Skin epidermis (tissue), 12 donors: ENCODE measurements around the gene ASB7.

Source experiments
- H3K27ac ChIP-seq, 21 experiments: fragments of 200-600 bp; sonication (generic) in 11 of 21; one replicate each; pipeline ENCODE4 v1.5.0; 2020; ENCODE audit warnings: mild to moderate bottlenecking in 3 of 21, inconsistent platforms in 2 of 21, moderate library complexity in 2 of 21
- H3K4me3 ChIP-seq, 7 experiments: fragments of 200-600 bp; sonication (generic) in 2 of 7; one replicate each; pipeline ENCODE4 v1.5.0; 2020; ENCODE audit warnings: inconsistent platforms in 2 of 7, mild to moderate bottlenecking in 2 of 7, moderate library complexity in 1 of 7

The ASB7 gene

GRCh38 chr15:100595964-100596363, 6.4 kb upstream of the ASB7 start:
- Histone ChIP-seq H3K27ac (peak overlapping the region in 20 of 21 experiments; percentile 54 to 89 (median 75)), H3K4me3 (peak overlapping the region in 1 of 7 experiments; percentile 9)

GRCh38 chr15:100596792-100597191, 5.6 kb upstream of the ASB7 start:
- peak overlapping the region; percentile 9 to 89 (median 75) for H3K27ac ChIP-seq

GRCh38 chr15:100597862-100598261, 4.5 kb upstream of the ASB7 start:
- no peak overlapping the region for H3K4me3 ChIP-seq
- H3K27ac ChIP-seq: peak overlapping the region in 15 of 21 experiments; percentile 48 to 89 (median 74)

More at GRCh38 chr15:100596792-100597191, 5.6 kb upstream of the ASB7 start:
- H3K4me3 ChIP-seq: peak overlapping the region in 3 of 7 experiments; percentile 9 to 14 (median 10)

DNA sequence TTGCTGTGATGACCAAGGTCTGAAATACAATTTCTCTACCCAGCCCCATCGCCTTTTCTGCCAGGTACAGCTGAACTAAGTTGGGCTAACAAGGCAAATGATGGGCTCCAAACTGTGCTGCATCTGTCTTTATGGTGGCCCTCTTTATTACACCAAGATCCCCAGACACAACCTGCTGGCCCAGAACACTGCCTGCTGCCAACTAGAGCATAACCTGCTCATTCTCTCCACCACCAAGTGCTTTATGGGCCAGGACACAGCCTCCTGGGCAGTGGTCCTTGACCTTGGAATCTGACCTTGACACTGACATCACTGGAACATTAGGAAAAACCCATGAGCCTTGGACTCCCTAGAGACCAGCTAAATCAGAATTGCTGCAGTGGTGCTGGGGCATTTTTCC, 3.7 kb upstream of the ASB7 start:
- Histone ChIP-seq H3K27ac (peak overlapping the region in 7 of 21 experiments; percentile 18 to 89 (median 60)), H3K4me3 (no peak overlapping the region)

DNA sequence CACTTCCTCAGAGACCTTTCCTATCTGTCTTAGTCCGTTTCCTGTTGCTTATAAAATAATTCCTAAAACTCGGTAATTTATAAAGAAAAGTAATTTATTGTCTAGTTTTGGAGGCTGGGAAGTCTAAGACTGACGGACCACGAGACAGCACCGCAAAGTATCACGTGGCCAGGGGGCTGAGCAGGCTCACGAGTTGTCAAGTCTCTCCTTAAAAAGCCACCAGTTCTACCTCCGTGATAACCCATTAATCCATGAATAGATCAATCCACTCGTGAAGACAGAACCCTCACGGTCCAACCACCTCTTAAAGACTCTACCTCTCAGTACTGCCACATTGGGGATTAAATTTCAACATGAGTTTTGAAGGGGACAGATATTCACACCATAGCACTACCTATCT, 1.2 kb upstream of the ASB7 start:
- H3K4me3 ChIP-seq: peak overlapping the region; percentile 64 to 92 (median 78)
- peak overlapping the region in 19 of 21 experiments; percentile 77 to 95 (median 91) for H3K27ac ChIP-seq

GRCh38 chr15:100601617-100602063, 749 bp upstream of the ASB7 start:
- Histone ChIP-seq H3K4me3 (peak overlapping the region; percentile 64 to 92 (median 78)), H3K27ac (peak overlapping the region; percentile 2 to 95 (median 90))

GRCh38 chr15:100602823-100603393, 519 bp downstream of the ASB7 start:
- H3K27ac ChIP-seq: peak overlapping the region in 20 of 21 experiments; percentile 66 to 95 (median 87)
- H3K4me3 ChIP-seq: peak overlapping the region; percentile 69 to 95 (median 87)

DNA sequence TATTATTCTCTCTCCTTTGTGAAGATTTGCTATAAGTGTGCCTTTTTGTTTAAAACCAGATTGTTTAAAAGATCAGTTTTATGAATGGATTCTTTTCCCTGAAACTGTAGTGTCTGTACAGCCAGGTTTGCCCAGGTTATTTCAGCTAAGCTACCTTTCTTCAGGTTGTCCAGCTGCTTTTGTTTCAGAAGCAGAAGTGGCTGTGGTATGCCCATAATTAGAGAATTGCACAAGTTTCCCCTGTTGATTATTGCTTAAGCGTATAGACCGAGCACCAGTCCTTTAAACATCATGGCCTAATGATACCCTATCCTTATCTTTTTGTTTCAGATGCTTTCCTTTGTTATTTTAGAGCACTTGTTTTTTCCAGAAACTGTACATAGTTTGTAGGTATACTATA, 10.2 kb downstream of the ASB7 start:
- Histone ChIP-seq H3K27ac (no peak overlapping the region), H3K4me3 (no peak overlapping the region)

DNA sequence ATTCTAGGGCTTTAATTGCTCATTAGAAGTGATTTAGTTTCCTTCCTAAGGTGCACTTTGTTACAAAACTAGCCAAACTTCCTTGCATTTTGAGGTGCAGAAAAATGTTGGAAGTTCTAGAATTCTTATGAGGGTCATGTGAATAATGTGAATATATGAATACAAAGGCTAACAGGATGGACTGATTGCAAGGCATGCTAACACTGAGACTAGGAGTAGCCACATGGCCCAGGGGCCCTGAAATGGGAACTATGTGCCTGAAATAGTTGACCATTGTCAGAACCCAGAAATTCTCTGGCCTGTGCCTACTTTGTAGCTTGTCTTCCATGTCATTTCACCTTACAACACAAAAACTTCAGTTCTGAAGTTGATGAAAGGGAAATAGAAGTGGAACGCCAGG, 10.8 kb downstream of the ASB7 start:
- Histone ChIP-seq H3K4me3 (no peak overlapping the region), H3K27ac (no peak overlapping the region)

GRCh38 chr15:100614336-100614735, 11.9 kb downstream of the ASB7 start:
- Histone ChIP-seq H3K27ac (no peak overlapping the region), H3K4me3 (no peak overlapping the region)

- Histone ChIP-seq H3K27ac (no peak overlapping the region), H3K4me3 (no peak overlapping the region)
Measured at GRCh38 chr15:100614918-100615317, 12.5 kb downstream of the ASB7 start.

DNA sequence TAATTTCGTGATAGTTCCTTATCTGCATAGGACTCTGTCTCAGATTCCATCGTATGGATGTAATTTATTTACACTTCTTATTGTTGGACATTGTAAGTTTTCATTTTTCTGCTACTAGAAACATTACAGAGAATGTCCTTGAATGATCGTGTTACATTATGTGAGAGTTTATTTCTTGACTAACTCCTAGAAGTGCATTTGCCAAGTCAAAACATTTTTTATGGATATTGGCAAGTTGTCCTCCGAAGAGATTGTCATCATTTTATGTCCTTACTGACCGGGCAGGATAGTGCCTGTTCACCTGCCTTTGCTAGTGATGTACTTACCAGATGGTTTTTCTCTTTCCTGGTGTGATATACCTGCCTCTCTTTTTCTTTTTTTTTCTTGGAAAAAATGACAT, 13.4 kb downstream of the ASB7 start:
- no peak overlapping the region for H3K4me3 ChIP-seq
- no peak overlapping the region for H3K27ac ChIP-seq

- H3K27ac ChIP-seq: no peak overlapping the region
- H3K4me3 ChIP-seq: no peak overlapping the region
Measured at GRCh38 chr15:100616700-100617099, 14.3 kb downstream of the ASB7 start.

GRCh38 chr15:100623301-100623700, 20.9 kb downstream of the ASB7 start:
- Histone ChIP-seq H3K4me3 (no peak overlapping the region), H3K27ac (no peak overlapping the region)

DNA sequence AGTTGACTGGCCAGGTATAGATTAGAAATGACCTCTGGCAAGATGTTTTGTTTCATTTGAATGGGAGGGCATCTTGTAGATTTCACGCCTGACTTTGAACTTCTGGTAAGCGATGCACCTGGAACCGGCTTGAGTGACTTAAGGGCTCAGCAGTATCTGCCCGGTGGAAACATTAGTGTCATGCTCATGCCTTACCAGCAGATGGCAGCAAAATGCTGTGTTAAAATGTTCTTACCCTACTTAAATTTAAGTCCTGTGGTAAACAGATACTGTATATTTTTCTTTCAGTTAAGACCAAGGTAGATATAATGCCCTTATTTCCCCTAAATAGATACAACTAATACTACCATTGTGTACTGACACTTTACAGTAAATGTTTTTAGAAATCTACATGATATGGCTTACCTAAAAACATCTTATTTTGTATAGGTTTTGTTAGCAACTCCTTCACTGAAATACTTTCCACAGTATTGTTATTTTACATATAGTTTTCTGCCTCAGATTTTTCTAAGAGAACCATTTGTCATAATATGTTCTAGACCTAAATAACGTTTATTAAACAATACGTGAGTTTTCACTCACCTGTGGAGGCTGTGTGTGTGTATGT, 25.5 kb downstream of the ASB7 start:
- H3K4me3 ChIP-seq: no peak overlapping the region
- peak overlapping the region in 1 of 21 experiments; percentile 45 for H3K27ac ChIP-seq

GRCh38 chr15:100628746-100629145, 26.4 kb downstream of the ASB7 start:
- no peak overlapping the region for H3K4me3 ChIP-seq
- peak overlapping the region in 1 of 21 experiments; percentile 21 for H3K27ac ChIP-seq

- H3K27ac ChIP-seq: peak overlapping the region in 1 of 21 experiments; percentile 8
- H3K4me3 ChIP-seq: no peak overlapping the region
Measured at GRCh38 chr15:100631831-100632230, 29.4 kb downstream of the ASB7 start.

GRCh38 chr15:100633763-100634075, 31.3 kb downstream of the ASB7 start:
- H3K27ac ChIP-seq: no peak overlapping the region

DNA sequence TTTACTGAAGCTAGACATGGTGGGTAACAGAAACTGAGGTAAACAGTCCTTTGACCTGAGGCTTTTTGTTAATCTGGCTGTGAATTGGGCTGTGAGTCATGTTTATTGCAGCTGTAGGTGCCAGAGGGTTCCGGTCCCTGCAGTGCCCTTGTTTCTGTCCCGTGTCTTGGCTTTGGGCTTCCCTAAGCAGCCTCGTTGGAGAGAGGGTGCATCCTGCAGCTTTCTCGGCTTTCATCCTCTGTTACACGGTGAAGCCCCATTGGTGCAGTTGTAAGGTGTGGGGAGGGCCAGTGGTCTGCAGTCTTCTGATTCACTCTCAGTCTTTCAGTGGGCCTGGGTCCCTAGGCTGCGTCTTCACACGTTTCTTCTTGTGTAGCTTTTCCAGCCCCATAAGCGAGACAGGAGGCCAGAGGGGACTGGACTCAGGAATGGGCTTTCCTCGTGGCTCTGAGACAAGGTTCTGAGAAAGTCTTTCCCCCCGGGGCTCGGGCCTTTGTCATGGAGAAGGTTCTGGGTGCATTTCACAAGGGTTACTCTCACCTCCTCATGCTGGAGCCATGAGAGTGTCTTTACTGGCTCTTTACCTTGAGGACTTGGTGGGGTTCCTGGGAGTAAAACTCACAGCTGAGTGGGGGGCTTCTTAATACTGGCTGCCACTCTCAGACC, 33.1 kb downstream of the ASB7 start:
- Histone ChIP-seq H3K27ac (no peak overlapping the region), H3K4me3 (no peak overlapping the region)

More at GRCh38 chr15:100633763-100634075, 31.3 kb downstream of the ASB7 start:
- no peak overlapping the region for H3K4me3 ChIP-seq

- H3K27ac ChIP-seq: no peak overlapping the region
- H3K4me3 ChIP-seq: no peak overlapping the region
Measured at GRCh38 chr15:100638177-100638730, 35.9 kb downstream of the ASB7 start.
